ENCODE measurements around the gene PDPR.
"Not testable (repeated sequence)": the region's sequence is repeated elsewhere in the genome, so short reads cannot be mapped to it uniquely, and the experiment has no call there.

- not testable (repeated sequence) for TF ChIP-seq CTCF (IDR thresholded peaks at IDR 0.05; ENCODE audit: poor library complexity); EZH2 (IDR thresholded peaks at IDR 0.05; ENCODE audit: borderline replicate concordance)
These were observed 4.4 kb upstream of the PDPR start for GRCh38 chr16:70109583-70110279.
